ENCODE results near the gene NOL9.

DNA sequence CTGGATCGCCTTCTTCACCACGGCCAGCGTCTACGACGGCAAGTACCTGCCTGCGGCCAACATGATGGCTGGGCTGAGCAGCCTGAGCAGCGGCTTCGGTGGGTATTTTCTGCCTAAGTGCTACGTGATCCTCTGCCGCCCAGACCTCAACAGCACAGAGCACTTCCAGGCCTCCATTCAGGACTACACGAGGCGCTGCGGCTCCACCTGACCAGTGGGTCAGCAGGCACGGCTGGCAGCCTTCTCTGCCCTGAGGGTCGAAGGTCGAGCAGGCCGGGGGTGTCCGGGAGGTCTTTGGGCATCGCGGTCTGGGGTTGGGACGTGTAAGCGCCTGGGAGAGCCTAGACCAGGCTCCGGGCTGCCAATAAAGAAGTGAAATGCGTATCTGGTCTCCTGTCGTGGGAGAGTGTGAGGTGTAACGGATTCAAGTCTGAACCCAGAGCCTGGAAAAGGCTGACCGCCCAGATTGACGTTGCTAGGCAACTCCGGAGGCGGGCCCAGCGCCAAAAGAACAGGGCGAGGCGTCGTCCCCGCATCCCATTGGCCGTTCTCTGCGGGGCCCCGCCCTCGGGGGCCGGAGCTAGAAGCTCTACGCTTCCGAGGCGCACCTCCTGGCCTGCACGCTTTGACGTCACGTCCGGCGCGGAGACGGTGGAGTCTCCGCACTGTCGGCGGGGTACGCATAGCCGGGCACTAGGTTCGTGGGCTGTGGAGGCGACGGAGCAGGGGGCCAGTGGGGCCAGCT lies 25.2 kb upstream of the NOL9 start, which contains the start of gene ZBTB48:
- TF ChIP-seq ZNF274 (IDR thresholded peaks at IDR 0.05; ENCODE audit: low read depth, low read length) = no peak
- no peak for TF ChIP-seq YY1 (IDR thresholded peaks at IDR 0.05; ENCODE audit: insufficient read depth, insufficient read length)
